ENCODE results near the gene HSD17B2.

GRCh38 chr16:82013139-82013538 lies 21.9 kb upstream of the HSD17B2 start:
- no peak for TF ChIP-seq CTCF (IDR thresholded peaks at IDR 0.05 in 2 of 3, conservative IDR thresholded peaks at IDR 0.05 in 1 of 3; ENCODE audit: borderline replicate concordance in 1 of 3, insufficient read depth in 1 of 3, low read depth in 2 of 3, low read length in 2 of 3)
- TF ChIP-seq EZH2 (IDR thresholded peaks at IDR 0.05) = no peak
- TF ChIP-seq EGR1 (IDR thresholded peaks at IDR 0.05; ENCODE audit: low read depth) = no peak
- TF ChIP-seq MAX (IDR thresholded peaks at IDR 0.05) = no peak
- TF ChIP-seq REST (IDR thresholded peaks at IDR 0.05; ENCODE audit: low read depth) = no peak
- no peak for TF ChIP-seq JUND (IDR thresholded peaks at IDR 0.05)
- TF ChIP-seq ZBTB33 (IDR thresholded peaks at IDR 0.05; ENCODE audit: extremely low read depth, insufficient replicate concordance, low read length) = no peak
- TF ChIP-seq POLR2A (IDR thresholded peaks at IDR 0.05; ENCODE audit: borderline replicate concordance, extremely low read depth, insufficient read depth, insufficient read length) = no peak
- TF ChIP-seq RAD21 (IDR thresholded peaks at IDR 0.05; ENCODE audit: low read depth) = no peak
- no peak for TF ChIP-seq CBX3 (IDR thresholded peaks at IDR 0.05; ENCODE audit: low read depth)
